Transverse colon (tissue), 4 donors: ENCODE measurements around the gene MYMK.

Source experiments
- POLR2AphosphoS5 ChIP-seq, 3 donors: sonication (generic); formaldehyde crosslinking; IDR thresholded peaks; one replicate each; pipeline ENCODE4 v1.6.1; 2016; ENCODE audit warnings: antibody characterized with exemption in 3 of 3
- TF ChIP-seq, protein P1 (sequence below), 5 experiments: fragments of 200-600 bp in 3 of 5; fragments of 450-650 bp in 2 of 5; sonication (generic) in 3 of 5; IDR thresholded peaks; 1 replicate in 2 of 5; 2 replicates in 3 of 5; pipeline ENCODE4 v1.5.1; 2016 to 2017; ENCODE audit warnings: antibody characterized with exemption in 5 of 5, inconsistent platforms in 3 of 5, mild to moderate bottlenecking in 2 of 5, moderate library complexity in 1 of 5

DNA sequence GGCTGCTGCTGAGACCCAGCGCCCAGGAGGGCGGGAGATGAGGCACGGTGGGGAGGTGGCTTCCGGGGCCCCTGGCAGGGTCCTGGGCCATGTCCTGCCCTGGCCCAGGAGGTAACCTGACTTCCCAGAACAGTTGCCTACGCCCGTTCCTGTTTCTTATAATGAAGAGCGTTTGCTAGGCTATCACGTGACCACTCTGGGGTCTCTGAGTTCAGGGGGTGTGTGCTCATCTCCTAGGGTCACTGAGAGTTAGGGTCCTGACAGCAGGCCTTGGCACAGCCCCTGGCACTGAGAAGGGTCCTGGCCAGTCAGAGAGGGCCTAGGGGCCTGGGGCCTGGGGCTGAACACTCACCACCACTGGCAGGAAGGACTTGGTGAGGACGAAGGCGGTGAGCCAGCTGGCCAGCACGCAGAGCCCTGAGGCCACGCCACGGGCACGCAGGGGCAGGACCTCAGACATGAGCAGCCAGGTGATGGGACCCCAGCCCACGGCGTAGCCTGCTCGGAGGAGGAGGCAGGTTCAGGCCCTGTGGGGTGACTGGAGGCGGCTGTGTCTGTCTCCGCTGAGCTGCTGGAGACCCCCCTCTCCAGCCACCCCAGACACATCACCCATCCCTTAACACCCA is 51.9 kb downstream of the MYMK start:
- no peak for TF ChIP-seq POLR2AphosphoS5 (IDR thresholded peaks at IDR 0.05)
- TF ChIP-seq, protein P1, sequence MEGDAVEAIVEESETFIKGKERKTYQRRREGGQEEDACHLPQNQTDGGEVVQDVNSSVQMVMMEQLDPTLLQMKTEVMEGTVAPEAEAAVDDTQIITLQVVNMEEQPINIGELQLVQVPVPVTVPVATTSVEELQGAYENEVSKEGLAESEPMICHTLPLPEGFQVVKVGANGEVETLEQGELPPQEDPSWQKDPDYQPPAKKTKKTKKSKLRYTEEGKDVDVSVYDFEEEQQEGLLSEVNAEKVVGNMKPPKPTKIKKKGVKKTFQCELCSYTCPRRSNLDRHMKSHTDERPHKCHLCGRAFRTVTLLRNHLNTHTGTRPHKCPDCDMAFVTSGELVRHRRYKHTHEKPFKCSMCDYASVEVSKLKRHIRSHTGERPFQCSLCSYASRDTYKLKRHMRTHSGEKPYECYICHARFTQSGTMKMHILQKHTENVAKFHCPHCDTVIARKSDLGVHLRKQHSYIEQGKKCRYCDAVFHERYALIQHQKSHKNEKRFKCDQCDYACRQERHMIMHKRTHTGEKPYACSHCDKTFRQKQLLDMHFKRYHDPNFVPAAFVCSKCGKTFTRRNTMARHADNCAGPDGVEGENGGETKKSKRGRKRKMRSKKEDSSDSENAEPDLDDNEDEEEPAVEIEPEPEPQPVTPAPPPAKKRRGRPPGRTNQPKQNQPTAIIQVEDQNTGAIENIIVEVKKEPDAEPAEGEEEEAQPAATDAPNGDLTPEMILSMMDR (IDR thresholded peaks at IDR 0.05): no peak
